HepG2 (cell line): Measurements from ENCODE around the gene CD300LF. TPM values are rescaled to one million over a fixed set of nuclear protein-coding genes. Genes with fewer than 3 reads are reported as not detected.
A peak's percentile ranks its signal among the peaks of the same experiment; 100 is the strongest.

Experiments
- AGO2 ChIP-seq: fragments of 200-400 bp; formaldehyde crosslinking; optimal IDR thresholded peaks from 2 replicates; pipeline ENCODE3; 2017; ENCODE audit warnings: mild to moderate bottlenecking, low read depth, low read length, moderate library complexity
- ATF4 ChIP-seq, 2 experiments: fragments of 450-650 bp in 1 of 2; sonication (generic) in 1 of 2; formaldehyde crosslinking; IDR thresholded peaks; 2 replicates each; pipeline versions ENCODE4 v1.5.0 to v1.8.0; 2020 to 2022; ENCODE audit warnings: mild to moderate bottlenecking in 1 of 2, missing genetic modification reagents in 1 of 2
- GFI1 ChIP-seq: sonication (generic); formaldehyde crosslinking; IDR thresholded peaks from 2 replicates; pipeline ENCODE4 v1.5.0; 2020; ENCODE audit warnings: missing genetic modification reagents, mild to moderate bottlenecking, borderline replicate concordance
- GRHL1 ChIP-seq: sonication (generic); formaldehyde crosslinking; conservative IDR thresholded peaks from 2 replicates; pipeline ENCODE4 v1.8.0; 2022; ENCODE audit warnings: missing genetic modification reagents
- IRF9 ChIP-seq: sonication (generic); formaldehyde crosslinking; IDR thresholded peaks from 2 replicates; pipeline ENCODE4 v1.8.0; 2022; ENCODE audit warnings: missing genetic modification reagents, mild to moderate bottlenecking, borderline replicate concordance
- MED8 ChIP-seq: sonication (generic); formaldehyde crosslinking; IDR thresholded peaks from 2 replicates; pipeline ENCODE4 v1.8.1; 2023; ENCODE audit warnings: mild to moderate bottlenecking, missing genetic modification reagents; ENCODE audit not compliant: insufficient replicate concordance
- NAIF1 ChIP-seq: sonication (generic); formaldehyde crosslinking; IDR thresholded peaks from 2 replicates; pipeline ENCODE4 v1.5.0; 2020; ENCODE audit warnings: mild to moderate bottlenecking, missing genetic modification reagents, borderline replicate concordance
- NFKBIZ ChIP-seq: IDR thresholded peaks from 2 replicates; pipeline ENCODE4 v1.6.1; 2018; ENCODE audit warnings: missing genetic modification reagents, missing compliant biosample characterization
- PBX2 ChIP-seq: IDR thresholded peaks from 2 replicates; pipeline ENCODE4 v1.6.1; 2016; ENCODE audit warnings: control low read depth
- PCBP2 ChIP-seq: fragments of 200-400 bp; formaldehyde crosslinking; optimal IDR thresholded peaks from 2 replicates; pipeline ENCODE3; 2018; ENCODE audit warnings: low read length, low read depth; ENCODE audit not compliant: poor library complexity, severe bottlenecking
- SMYD3 ChIP-seq: sonication (generic); formaldehyde crosslinking; IDR thresholded peaks from 2 replicates; pipeline ENCODE4 v1.8.1; 2023; ENCODE audit warnings: mild to moderate bottlenecking, missing genetic modification reagents
- TARDBP ChIP-seq: sonication (generic); formaldehyde crosslinking; IDR thresholded peaks from 2 replicates; pipeline ENCODE4 v1.8.0; 2022; ENCODE audit warnings: mild to moderate bottlenecking, missing genetic modification reagents
- ZFX ChIP-seq: sonication (generic); formaldehyde crosslinking; IDR thresholded peaks from 2 replicates; pipeline ENCODE4 v1.4.0; 2020; ENCODE audit warnings: mild to moderate bottlenecking, low read depth, missing genetic modification reagents, moderate library complexity
- ZNF234 ChIP-seq: sonication (generic); formaldehyde crosslinking; conservative IDR thresholded peaks from 2 replicates; pipeline ENCODE4 v1.5.1; 2020; ENCODE audit warnings: mild to moderate bottlenecking, missing genetic modification reagents
- ZNF264 ChIP-seq: sonication (generic); formaldehyde crosslinking; IDR thresholded peaks from 2 replicates; pipeline ENCODE4 v1.4.0; 2020; ENCODE audit warnings: missing genetic modification reagents
- ZNF646 ChIP-seq: sonication (generic); formaldehyde crosslinking; IDR thresholded peaks from 2 replicates; pipeline ENCODE4 v1.9.0; 2021; ENCODE audit warnings: mild to moderate bottlenecking, missing genetic modification reagents
- ZNF850 ChIP-seq: sonication (generic); formaldehyde crosslinking; conservative IDR thresholded peaks from 2 replicates; pipeline ENCODE4 v1.9.0; 2021; ENCODE audit warnings: mild to moderate bottlenecking, missing genetic modification reagents
- polyA plus RNA-seq, 8 experiments: library from polyadenylated mRNA; depleted of rRNA in 3 of 8; stranded (reverse) in 7 of 8; unstranded in 1 of 8; fragments of >200 nt; fragmentation: Illumina TruSeq in 4 of 8; extraction: Trizol in 4 of 8; gene quantifications; 2 replicates each; pipeline versions ENCODE4 v1.2.1 to v1.2.3, GENCODE V29; 2011 to 2016; ENCODE audit warnings: low read depth in 4 of 8, missing spikeins in 1 of 8, mixed read lengths in 1 of 8; ENCODE audit not compliant: insufficient read depth in 1 of 8
- total RNA-seq, 5 experiments: library from RNA; depleted of rRNA; stranded (reverse); fragments of >200 nt; fragmentation: Illumina TruSeq; extraction: Trizol; gene quantifications; 2 replicates each; pipeline ENCODE4 v1.2.3, GENCODE V29; 2016; ENCODE audit warnings: low read depth in 1 of 5

Gene CD300LF
- total and polyA plus RNA-seq, 2 of the 13 experiments (the other 11 are each of a cell fraction or from before 2014, with no cell fraction given): not detected

- TF ChIP-seq ZNF646 (CRISPR knock-in tag): peak; percentile 93
- TF ChIP-seq IRF9 (CRISPR knock-in tag): peak; percentile 100
- peak; percentile 100 for TF ChIP-seq ZNF234 (CRISPR knock-in tag)
- TF ChIP-seq GFI1 (CRISPR knock-in tag): peak; percentile 96
- TF ChIP-seq SMYD3: peak; percentile 100
- no peak for TF ChIP-seq AGO2
- TF ChIP-seq ZNF264: peak; percentile 100
- TF ChIP-seq ZFX (CRISPR knock-in tag): peak; percentile 73
- peak; percentile 92 for TF ChIP-seq GRHL1 (CRISPR knock-in tag)
- TF ChIP-seq ZNF850: peak; percentile 99
- peak; percentile 98 for TF ChIP-seq NAIF1 (CRISPR knock-in tag)
- no peak for TF ChIP-seq PCBP2
- peak; percentile 98 for TF ChIP-seq TARDBP (CRISPR knock-in tag)
- peak; percentile 55 for TF ChIP-seq PBX2
- TF ChIP-seq MED8: peak; percentile 86
- TF ChIP-seq ATF4 (CRISPR knock-in tag; IDR thresholded peaks at IDR 0.05): peak in 1 of 2 experiments; percentile 95; a peak in 2 of 4 replicates
- peak; percentile 100 for TF ChIP-seq NFKBIZ (CRISPR knock-in tag)
These were observed 41.5 kb downstream of the CD300LF start (continued) for GRCh38 chr17:74671031-74671771.
